H1 (cell line): ENCODE data around the gene TEX35. TPM values are rescaled to one million over a fixed set of nuclear protein-coding genes. Genes with fewer than 3 reads are reported as not detected.

ENCODE experiments used
- CTCF ChIA-PET: fragments of 300-600 bp; sonication (Branson Sonifier 250); formaldehyde crosslinking; loops from one replicate; lab custom pipeline; 2021; ENCODE audit not compliant: partially characterized antibody; lab: Charles Lee
- POLR2A ChIA-PET: fragments of 300-600 bp; sonication (Branson Sonifier 250); formaldehyde crosslinking; loops from one replicate; lab custom pipeline; 2021; ENCODE audit warnings: inconsistent platforms; ENCODE audit not compliant: partially characterized antibody; lab: Charles Lee
- DNase-seq, 2 experiments: peaks; one replicate each; pipeline versions ENCODE4 v3.0.0 to v3.0.0-alpha.2; 2010 to 2022; ENCODE audit warnings: low spot score in 2 of 2, low read depth in 1 of 2, mixed read lengths in 1 of 2
- FAIRE-seq: peaks from 2 replicates; lab custom pipeline; 2011; peaks lifted over from hg19 to GRCh38; lab: Jason Lieb, UNC
- H2AFZ ChIP-seq: 2 replicates; pipeline ENCODE4 v1.8.1; 2012; ENCODE audit warnings: low read length, inconsistent platforms
- H2AK5ac ChIP-seq: 2 replicates; pipeline ENCODE4 v1.6.1; 2013; ENCODE audit warnings: low read depth, low read length
- H2BK120ac ChIP-seq: replicated peaks from 2 replicates; pipeline ENCODE3; 2013; ENCODE audit warnings: low read depth, low read length, inconsistent platforms
- H2BK12ac ChIP-seq: 2 replicates; pipeline ENCODE4 v1.6.1; 2013; ENCODE audit warnings: low read depth, low read length
- H2BK15ac ChIP-seq: 2 replicates; pipeline ENCODE4 v1.6.1; 2013; ENCODE audit warnings: low read length
- H2BK20ac ChIP-seq: 2 replicates; pipeline ENCODE4 v1.6.1; 2013; ENCODE audit warnings: low read length
- H2BK5ac ChIP-seq: 2 replicates; pipeline ENCODE4 v1.6.1; 2013; ENCODE audit warnings: low read depth, low read length
- H3K14ac ChIP-seq: 2 replicates; pipeline ENCODE4 v1.6.1; 2013; ENCODE audit warnings: inconsistent platforms; ENCODE audit not compliant: insufficient read length
- H3K18ac ChIP-seq: 2 replicates; pipeline ENCODE4 v1.6.1; 2013; ENCODE audit warnings: low read length; ENCODE audit errors: extremely low read depth
- H3K23ac ChIP-seq: 2 replicates; pipeline ENCODE4 v1.6.1; 2013; ENCODE audit warnings: inconsistent platforms; ENCODE audit not compliant: insufficient read length
- H3K23me2 ChIP-seq: 2 replicates; pipeline ENCODE4 v1.6.1; 2013; ENCODE audit warnings: low read depth, low read length
- H3K27ac ChIP-seq: 2 replicates; pipeline ENCODE4 v1.6.1; 2011; ENCODE audit warnings: low read depth, low read length, inconsistent platforms
- H3K27me3 ChIP-seq, 4 experiments: replicated peaks in 1 of 4; 1 replicate in 1 of 4; 2 replicates in 3 of 4; pipeline versions ENCODE4 v1.6.1 to v1.8.1; 2011 to 2013; ENCODE audit warnings: low read length in 3 of 4, mild to moderate bottlenecking in 3 of 4, inconsistent platforms in 2 of 4, mixed read lengths in 2 of 4, moderate library complexity in 1 of 4; ENCODE audit not compliant: control insufficient read depth in 3 of 4, insufficient read depth in 3 of 4; ENCODE audit errors: extremely low read depth in 1 of 4
- H3K36me3 ChIP-seq, 4 experiments: 2 replicates each; pipeline versions ENCODE4 v1.6.1 to v1.8.1; 2011 to 2013; ENCODE audit warnings: mild to moderate bottlenecking in 4 of 4, low read length in 3 of 4, moderate library complexity in 2 of 4, control low read depth in 1 of 4, inconsistent platforms in 1 of 4; ENCODE audit not compliant: insufficient read depth in 4 of 4, control insufficient read depth in 2 of 4
- H3K4ac ChIP-seq: replicated peaks from 2 replicates; pipeline ENCODE3; 2013; ENCODE audit warnings: low read length, low read depth, mixed read lengths, inconsistent platforms; ENCODE audit not compliant: insufficient read length
- H3K4me1 ChIP-seq, 4 experiments: replicated peaks in 1 of 4; 1 replicate in 1 of 4; 2 replicates in 3 of 4; pipeline versions ENCODE4 v1.6.1 to v1.8.1; 2011 to 2013; ENCODE audit warnings: low read length in 3 of 4, inconsistent platforms in 2 of 4, mixed read lengths in 1 of 4; ENCODE audit not compliant: insufficient read depth in 4 of 4, control insufficient read depth in 3 of 4
- H3K4me2 ChIP-seq, 2 experiments: 2 replicates each; pipeline versions ENCODE4 v1.6.1 to v1.8.1; 2011 to 2013; ENCODE audit warnings: low read depth in 2 of 2, low read length in 2 of 2, control low read depth in 1 of 2, inconsistent platforms in 1 of 2, mild to moderate bottlenecking in 1 of 2; ENCODE audit not compliant: insufficient read depth in 1 of 2
- H3K4me3 ChIP-seq, 4 experiments: fragments of 200-600, 300-600 bp in 1 of 4; sonication (generic), shearing (Covaris generic), sonication (Bioruptor Twin) in 1 of 4; 2 replicates each; pipeline versions ENCODE4 v1.5.1 to v1.8.1; 2011 to 2016; ENCODE audit warnings: low read length in 4 of 4, low read depth in 3 of 4, control low read depth in 2 of 4, inconsistent platforms in 2 of 4, mild to moderate bottlenecking in 2 of 4, mixed read lengths in 1 of 4, moderate library complexity in 1 of 4; ENCODE audit not compliant: insufficient read depth in 2 of 4; ENCODE audit errors: extremely low read depth in 1 of 4
- H3K56ac ChIP-seq: replicated peaks from 2 replicates; pipeline ENCODE3; 2013; ENCODE audit warnings: low read depth, mild to moderate bottlenecking, mixed read lengths, low read length, inconsistent platforms; ENCODE audit not compliant: insufficient read length
- H3K79me1 ChIP-seq: 2 replicates; pipeline ENCODE4 v1.6.1; 2013; ENCODE audit warnings: low read depth, low read length, control low read depth
- H3K79me2 ChIP-seq, 2 experiments: 2 replicates each; pipeline versions ENCODE4 v1.6.1 to v1.8.1; 2012 to 2013; ENCODE audit warnings: low read length in 2 of 2, mild to moderate bottlenecking in 2 of 2, inconsistent platforms in 1 of 2; ENCODE audit not compliant: insufficient read depth in 2 of 2, control insufficient read depth in 1 of 2
- H3K9ac ChIP-seq, 4 experiments: replicated peaks in 1 of 4; 1 replicate in 1 of 4; 2 replicates in 3 of 4; pipeline versions ENCODE4 v1.6.1 to v1.8.1; 2011 to 2013; ENCODE audit warnings: low read depth in 3 of 4, low read length in 3 of 4, control low read depth in 2 of 4, mild to moderate bottlenecking in 2 of 4, moderate library complexity in 2 of 4, inconsistent platforms in 1 of 4; ENCODE audit errors: extremely low read depth in 1 of 4
- H3K9me3 ChIP-seq, 2 experiments: 2 replicates each; pipeline versions ENCODE4 v1.6.1 to v1.8.1; 2012 to 2013; ENCODE audit warnings: mild to moderate bottlenecking in 2 of 2, moderate library complexity in 2 of 2, control low read depth in 1 of 2, inconsistent platforms in 1 of 2, low read depth in 1 of 2, low read length in 1 of 2, mixed read lengths in 1 of 2; ENCODE audit not compliant: insufficient read depth in 2 of 2
- H4K20me1 ChIP-seq, 2 experiments: replicated peaks in 1 of 2; 2 replicates each; pipeline versions ENCODE3 to v1.8.1; 2011 to 2013; ENCODE audit warnings: inconsistent platforms in 2 of 2, low read length in 2 of 2, mild to moderate bottlenecking in 1 of 2; ENCODE audit not compliant: insufficient read depth in 2 of 2, control insufficient read depth in 1 of 2
- H4K5ac ChIP-seq: 2 replicates; pipeline ENCODE4 v1.6.1; 2013; ENCODE audit warnings: low read length, low read depth, mixed read lengths, inconsistent platforms; ENCODE audit not compliant: insufficient read length
- H4K8ac ChIP-seq: 2 replicates; pipeline ENCODE4 v1.8.0; 2013; ENCODE audit warnings: mild to moderate bottlenecking, moderate library complexity, low read length, inconsistent platforms; ENCODE audit not compliant: insufficient read depth; ENCODE audit errors: extremely low read depth
- H4K91ac ChIP-seq: replicated peaks from 2 replicates; pipeline ENCODE3; 2013; ENCODE audit warnings: low read length, mixed read lengths, inconsistent platforms; ENCODE audit not compliant: insufficient read length
- BACH1 ChIP-seq: IDR thresholded peaks from 2 replicates; pipeline ENCODE4 v1.6.1; 2012; ENCODE audit warnings: low read length, improper control_type of control experiment
- CREB1 ChIP-seq: IDR thresholded peaks from 2 replicates; pipeline ENCODE4 v1.6.1; 2012; ENCODE audit warnings: inconsistent platforms
- RAD21 ChIP-seq, 2 experiments: IDR thresholded peaks in 1 of 2; conservative IDR thresholded peaks in 1 of 2; 2 replicates each; pipeline ENCODE4 v1.6.1; 2011; ENCODE audit warnings: low read depth in 2 of 2, low read length in 2 of 2, improper control_type of control experiment in 1 of 2, inconsistent platforms in 1 of 2, mild to moderate bottlenecking in 1 of 2, moderate library complexity in 1 of 2
- RBBP5 ChIP-seq: IDR thresholded peaks from 2 replicates; pipeline ENCODE4 v1.7.1; 2012; ENCODE audit warnings: low read depth, mild to moderate bottlenecking, inconsistent platforms, low read length, moderate library complexity, borderline replicate concordance
- RXRA ChIP-seq: IDR thresholded peaks from 2 replicates; pipeline ENCODE4 v1.6.1; 2011; ENCODE audit warnings: low read depth, mild to moderate bottlenecking, low read length, moderate library complexity; ENCODE audit not compliant: insufficient read depth
- WGBS, 2 experiments: shearing (Covaris generic) in 1 of 2; methylation state at CpG; one replicate each; pipeline versions ENCODE4 v1.1.6 to v1.1.7; 2013 to 2015; ENCODE audit warnings: low lambda C conversion rate in 2 of 2, mixed read lengths in 2 of 2, inconsistent platforms in 1 of 2, low coverage in 1 of 2, missing lambda C conversion rate in 1 of 2; ENCODE audit not compliant: insufficient replicate concordance in 2 of 2, insufficient coverage in 1 of 2, insufficient read length in 1 of 2; ENCODE audit errors: extremely low coverage in 1 of 2, missing lambda C conversion rate in 1 of 2; 5-methylcytosine and 5-hydroxymethylcytosine counted together
- polyA plus RNA-seq, 7 experiments: library from polyadenylated mRNA; depleted of rRNA in 3 of 7; stranded (reverse) in 5 of 7; unstranded in 2 of 7; fragments of >200 nt in 5 of 7; fragments of 200-250 nt in 2 of 7; gene quantifications; 1 replicate in 5 of 7; 2 replicates in 1 of 7; 4 replicates in 1 of 7; pipeline versions ENCODE4 v1.2.1 to v1.2.3, GENCODE V29; 2011 to 2013; ENCODE audit warnings: missing spikeins in 2 of 7, mixed read lengths in 2 of 7
- total RNA-seq: library from RNA; stranded (reverse); fragmentation: NEBNext Ultra II Directional; extraction: Animal tissue kit (Norgen Biotek cat#: 25700); gene quantifications from 2 replicates; pipeline ENCODE4 v1.2.1, GENCODE V29; 2021
- TF ChIP-seq, protein P1 (sequence below), 3 experiments: IDR thresholded peaks; 1 replicate in 2 of 3; 2 replicates in 1 of 3; pipeline versions ENCODE4 v1.5.1 to v1.6.1; 2011; ENCODE audit warnings: low read length in 3 of 3, mild to moderate bottlenecking in 3 of 3, inconsistent platforms in 2 of 3, low read depth in 1 of 3, moderate library complexity in 1 of 3; ENCODE audit not compliant: insufficient read depth in 1 of 3; ENCODE audit errors: control extremely low read depth in 1 of 3

TEX35 gene
- total and polyA plus RNA-seq, 2 of the 8 experiments (the other 6 are each of a cell fraction or from before 2014, with no cell fraction given): 0.03 TPM; not detected in 1

DNA sequence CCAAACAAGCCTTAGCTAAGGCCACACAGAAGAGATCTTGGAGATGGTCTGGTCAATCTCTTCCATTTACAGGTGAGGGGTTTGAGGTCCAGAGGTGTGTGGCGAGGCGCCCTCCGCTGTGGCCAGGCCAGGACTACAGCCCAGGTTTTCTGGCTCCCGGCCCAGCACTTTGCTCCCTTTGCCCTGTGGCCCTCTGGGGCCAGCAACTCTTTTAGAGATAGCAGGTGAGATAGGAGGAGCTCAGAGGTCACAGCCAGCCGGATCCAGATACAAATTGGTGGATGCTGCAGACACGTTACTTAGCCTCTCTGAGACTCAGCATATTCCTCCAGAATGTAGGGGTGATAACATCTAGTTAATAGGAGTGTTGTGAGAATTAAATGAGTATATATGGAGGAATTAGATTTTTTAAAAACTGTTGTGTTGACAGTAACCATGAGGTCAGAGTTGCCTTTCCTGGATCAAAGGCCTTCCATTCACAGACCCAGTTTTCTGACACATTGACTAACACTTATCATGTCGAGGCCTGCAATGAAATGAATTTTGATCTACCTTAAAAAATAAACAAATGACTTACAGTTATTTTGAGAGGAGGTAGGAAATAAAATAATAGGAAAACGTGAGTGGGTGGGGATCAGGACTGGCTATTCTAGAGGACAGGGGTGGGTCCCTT lies 16.6 kb downstream of the TEX35 start:
- Histone ChIP-seq H2AK5ac (no peak overlapping the region), H3K27me3 (no peaks in the 10 kb centered on the region), H3K27ac (no peak overlapping the region), H2BK12ac (no peak overlapping the region), H3K14ac (no peak overlapping the region), H3K23ac (no peak overlapping the region), H3K4me1 (peaks cover 0 to 2% (median under 1%) of the 10 kb centered on the region in 4 experiments; a peak in 1 of 7 replicates), H3K79me1 (no peaks in the 10 kb centered on the region), H3K4ac (no peak overlapping the region), H4K8ac (no peak overlapping the region), H4K5ac (no peak overlapping the region), H3K79me2 (no peaks in the 10 kb centered on the region), H3K9me3 (no peaks in the 10 kb centered on the region), H2AFZ (no peak overlapping the region), H3K23me2 (no peaks in the 10 kb centered on the region), H3K9ac (no peak overlapping the region), H2BK20ac (no peak overlapping the region), H2BK15ac (no peak overlapping the region), H3K4me2 (no peak overlapping the region), H3K56ac (no peak overlapping the region), H4K91ac (no peak overlapping the region), H3K36me3 (no peaks in the 10 kb centered on the region), H4K20me1 (no peaks in the 10 kb centered on the region), H2BK5ac (no peak overlapping the region), H2BK120ac (no peak overlapping the region), H3K4me3 (no peak overlapping the region), H3K18ac (no peak overlapping the region)
- ChIA-PET CTCF (interaction anchor here (0.6 to 16.8 kb wide), 20 partner anchors 10 to 549 kb away, joined by 3 to 238 read pairs (median 4); partner anchors contain the start of gene TEX35), POLR2A (interaction anchor here (0.8 kb wide), 1 partner anchor 9 kb away, joined by 3 read pairs; no protein-coding TSS in a partner anchor)
- TF ChIP-seq, protein P1, sequence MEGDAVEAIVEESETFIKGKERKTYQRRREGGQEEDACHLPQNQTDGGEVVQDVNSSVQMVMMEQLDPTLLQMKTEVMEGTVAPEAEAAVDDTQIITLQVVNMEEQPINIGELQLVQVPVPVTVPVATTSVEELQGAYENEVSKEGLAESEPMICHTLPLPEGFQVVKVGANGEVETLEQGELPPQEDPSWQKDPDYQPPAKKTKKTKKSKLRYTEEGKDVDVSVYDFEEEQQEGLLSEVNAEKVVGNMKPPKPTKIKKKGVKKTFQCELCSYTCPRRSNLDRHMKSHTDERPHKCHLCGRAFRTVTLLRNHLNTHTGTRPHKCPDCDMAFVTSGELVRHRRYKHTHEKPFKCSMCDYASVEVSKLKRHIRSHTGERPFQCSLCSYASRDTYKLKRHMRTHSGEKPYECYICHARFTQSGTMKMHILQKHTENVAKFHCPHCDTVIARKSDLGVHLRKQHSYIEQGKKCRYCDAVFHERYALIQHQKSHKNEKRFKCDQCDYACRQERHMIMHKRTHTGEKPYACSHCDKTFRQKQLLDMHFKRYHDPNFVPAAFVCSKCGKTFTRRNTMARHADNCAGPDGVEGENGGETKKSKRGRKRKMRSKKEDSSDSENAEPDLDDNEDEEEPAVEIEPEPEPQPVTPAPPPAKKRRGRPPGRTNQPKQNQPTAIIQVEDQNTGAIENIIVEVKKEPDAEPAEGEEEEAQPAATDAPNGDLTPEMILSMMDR (IDR thresholded peaks at IDR 0.05; ENCODE audit: control extremely low read depth in 1 of 3, insufficient read depth in 1 of 3, low read depth in 1 of 3, low read length in 3 of 3): peak; percentile 34 to 58 (median 40)
- TF ChIP-seq CREB1: no peak
- no peak for TF ChIP-seq RBBP5
- TF ChIP-seq BACH1: no peak
- no peak for TF ChIP-seq RXRA
- TF ChIP-seq RAD21 (IDR thresholded peaks at IDR 0.05 in 1 of 2, conservative IDR thresholded peaks at IDR 0.05 in 1 of 2; ENCODE audit: low read depth in 2 of 2, low read length in 2 of 2): peak; percentile 63 to 71
- FAIRE-seq (no peak), DNase-seq (no peak)
- 84% methylated on average over 8 of the region's 8 CpGs; no CpG with 5 or more reads in 1 of the 2 experiments for WGBS, 2 experiments
